Activated CD4-positive, alpha-beta T cell treated with anti-CD3 and anti-CD28 coated beads for 4 hours (primary cell): Measurements from ENCODE around the gene KPTN.
"Not testable (repeated sequence)": the region's sequence is repeated elsewhere in the genome, so short reads cannot be mapped to it uniquely, and the experiment has no call there.

Source experiments
- DNase-seq, 2 donors: peaks; one replicate each; pipeline ENCODE4 v3.0.0-alpha.2; 2020

KPTN gene

DNA sequence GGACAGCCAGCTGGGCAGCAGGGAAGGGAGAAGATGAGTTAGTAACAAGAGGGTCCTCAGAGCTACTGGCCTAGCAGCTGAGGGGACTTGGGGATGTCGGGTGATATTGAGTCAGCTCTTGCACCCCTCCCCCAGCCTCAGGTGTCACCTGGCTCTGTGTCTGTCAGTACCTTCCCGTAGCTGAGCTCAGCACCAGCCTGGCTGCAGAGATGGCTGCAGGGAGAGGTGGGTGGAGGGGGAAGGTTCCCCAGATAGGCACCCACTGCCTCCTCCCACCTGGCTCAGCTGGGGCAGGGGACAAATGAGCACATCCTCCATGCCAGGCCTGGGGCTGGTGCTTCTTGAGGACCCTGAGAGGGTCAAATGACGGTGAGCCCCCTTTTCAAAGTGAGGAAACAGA, 6.8 kb upstream of the KPTN start:
- no peak for DNase-seq

- no peak for DNase-seq
Measured at GRCh38 chr19:47490031-47490430, 6.0 kb upstream of the KPTN start.

DNA sequence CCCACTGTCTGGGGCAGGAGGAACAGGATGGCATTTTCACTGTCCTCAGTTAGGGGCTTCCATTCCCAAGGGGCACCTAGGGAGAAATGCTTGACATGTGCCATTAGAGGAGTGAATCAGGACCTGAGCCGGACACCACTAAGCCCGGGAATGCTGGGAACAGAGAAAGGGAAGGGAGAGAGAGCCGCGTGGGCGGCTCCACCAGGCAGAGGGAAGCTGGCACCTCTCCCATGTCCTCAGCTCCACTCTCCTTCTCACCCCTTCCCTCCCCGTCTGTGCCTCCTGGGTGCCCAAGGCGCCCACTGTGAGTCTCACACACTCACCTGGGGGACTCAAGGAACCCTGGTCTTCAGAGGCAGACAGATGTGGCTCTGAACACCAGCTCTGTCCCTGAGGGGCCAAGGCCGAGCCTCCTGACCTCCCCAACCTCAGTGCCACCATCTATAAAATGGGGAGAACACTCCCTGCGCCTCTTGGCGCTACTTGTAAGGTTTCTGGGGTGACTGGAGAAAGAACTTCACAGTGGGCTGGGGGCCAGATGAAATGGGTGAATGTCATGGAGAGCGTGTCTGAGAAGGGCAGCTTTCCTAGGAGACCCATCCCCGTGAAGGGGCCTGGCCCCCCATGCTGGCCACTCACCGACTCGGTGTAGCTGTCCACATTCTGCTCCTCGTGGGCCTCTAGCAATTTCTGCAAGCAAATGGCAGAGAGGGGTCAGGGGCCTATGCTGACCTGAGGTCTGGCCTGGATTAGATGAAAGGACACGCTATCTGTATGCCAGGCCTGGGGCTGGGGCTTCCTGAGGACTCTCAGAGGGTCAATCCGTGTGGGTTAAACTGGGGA, 5.3 kb upstream of the KPTN start:
- no peak for DNase-seq

DNA sequence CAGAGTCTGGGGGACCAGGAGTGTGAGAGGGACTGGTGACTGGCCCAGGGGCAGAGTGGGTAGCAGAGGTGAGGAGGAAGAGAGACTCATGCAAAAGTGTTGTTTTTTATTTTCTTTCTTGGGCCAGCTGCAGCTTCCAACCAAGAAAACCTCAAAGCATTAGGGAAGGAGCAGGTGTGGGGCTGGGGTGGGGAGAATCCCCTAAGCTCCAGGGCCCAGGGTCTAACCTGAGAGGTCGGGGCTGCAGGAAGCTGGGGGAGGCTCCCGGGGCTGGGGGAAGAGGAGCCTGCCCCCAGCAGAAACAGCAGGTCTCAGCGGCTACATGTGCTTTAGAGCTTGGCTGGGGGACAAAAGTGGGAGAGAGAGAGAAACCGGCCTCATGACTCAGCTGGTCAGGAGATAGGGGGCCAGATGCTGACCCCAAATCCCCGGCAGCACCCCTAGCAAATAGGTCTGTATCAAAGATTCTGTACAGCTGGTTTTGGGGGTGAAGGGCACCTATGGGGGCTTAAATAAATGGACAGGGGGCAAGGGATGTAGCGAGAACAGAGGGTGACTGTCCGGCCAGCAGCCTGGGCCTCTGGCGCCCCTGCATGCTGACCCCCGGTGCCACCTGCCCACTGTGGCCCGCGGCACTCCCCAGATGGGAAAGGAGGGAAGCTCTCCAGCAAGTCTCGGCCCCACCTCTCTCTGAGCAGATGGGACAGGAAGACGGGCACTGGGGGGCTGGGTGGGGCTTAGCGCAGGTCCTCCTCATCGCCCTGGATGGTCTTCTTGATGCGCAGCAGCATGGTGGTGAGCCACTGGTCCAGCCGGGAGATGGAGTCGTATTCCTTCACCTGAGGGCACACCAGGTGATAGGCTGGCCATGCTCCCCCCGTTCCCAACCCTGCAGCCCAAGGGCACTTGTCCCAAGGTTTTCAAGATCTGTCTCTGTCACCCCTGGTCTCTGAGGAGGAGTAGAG, 3.8 kb upstream of the KPTN start:
- no peak for DNase-seq

GRCh38 chr19:47486900-47487299, 2.9 kb upstream of the KPTN start:
- no peak for DNase-seq

DNA sequence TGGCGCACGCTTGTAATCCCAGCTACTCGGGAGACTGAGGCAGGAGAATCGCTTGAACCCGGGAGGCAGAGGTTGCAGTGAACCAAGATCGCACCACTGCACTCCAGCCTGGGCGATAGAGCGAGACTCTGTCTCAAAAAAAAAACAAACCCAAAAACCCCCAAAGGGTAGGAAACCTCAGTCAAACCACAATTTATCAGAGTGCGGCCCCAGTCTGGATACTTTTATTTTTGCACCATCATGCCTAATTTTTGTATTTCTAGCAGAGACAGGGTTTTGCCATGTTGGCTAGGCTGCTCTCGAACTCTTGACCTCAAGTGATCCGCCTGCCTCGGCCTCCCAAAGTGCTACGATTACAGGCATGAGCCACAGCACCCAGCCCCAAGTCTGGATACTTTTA, 2.2 kb upstream of the KPTN start:
- not testable (repeated sequence) for DNase-seq

DNA sequence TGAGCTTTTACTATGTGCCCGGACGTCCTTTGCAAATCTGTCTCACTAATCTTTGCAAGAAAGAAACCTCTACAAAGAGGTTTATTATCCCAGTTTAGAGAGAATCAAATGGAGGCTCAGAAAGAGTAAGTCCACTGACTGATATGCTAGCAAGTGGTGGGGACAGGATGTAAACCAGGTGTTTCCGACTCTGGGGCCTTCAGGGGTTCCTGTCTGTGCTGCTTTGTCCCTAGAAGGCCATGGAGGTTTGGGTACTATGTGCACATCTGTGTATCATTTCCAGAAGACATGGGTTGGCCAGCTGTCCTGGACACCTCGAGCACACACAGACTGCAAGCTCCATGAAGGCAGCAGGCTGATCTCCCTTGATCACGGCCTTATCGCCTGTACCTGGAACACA, 1.2 kb upstream of the KPTN start:
- no peak for DNase-seq

DNA sequence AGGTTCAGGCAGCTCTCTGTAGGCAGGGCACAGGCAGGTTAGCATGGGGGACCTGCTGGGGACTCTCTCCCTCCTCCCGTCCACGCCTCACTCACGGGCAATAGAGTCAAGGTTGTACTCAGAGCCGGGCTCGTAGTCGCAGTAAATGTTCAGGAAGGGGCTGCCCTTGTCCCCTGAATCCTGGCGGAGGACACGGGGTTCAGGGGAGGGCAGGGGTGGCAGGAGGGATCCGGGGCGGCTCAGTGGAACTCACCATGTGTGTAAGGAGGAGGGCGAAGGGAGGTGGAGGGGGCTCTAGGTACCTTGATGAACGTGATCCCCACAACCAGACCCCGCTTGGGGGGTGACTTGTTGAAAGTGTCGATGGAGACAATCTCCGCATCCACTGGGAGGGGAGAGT, 819 bp downstream of the KPTN start:
- no peak for DNase-seq

DNA sequence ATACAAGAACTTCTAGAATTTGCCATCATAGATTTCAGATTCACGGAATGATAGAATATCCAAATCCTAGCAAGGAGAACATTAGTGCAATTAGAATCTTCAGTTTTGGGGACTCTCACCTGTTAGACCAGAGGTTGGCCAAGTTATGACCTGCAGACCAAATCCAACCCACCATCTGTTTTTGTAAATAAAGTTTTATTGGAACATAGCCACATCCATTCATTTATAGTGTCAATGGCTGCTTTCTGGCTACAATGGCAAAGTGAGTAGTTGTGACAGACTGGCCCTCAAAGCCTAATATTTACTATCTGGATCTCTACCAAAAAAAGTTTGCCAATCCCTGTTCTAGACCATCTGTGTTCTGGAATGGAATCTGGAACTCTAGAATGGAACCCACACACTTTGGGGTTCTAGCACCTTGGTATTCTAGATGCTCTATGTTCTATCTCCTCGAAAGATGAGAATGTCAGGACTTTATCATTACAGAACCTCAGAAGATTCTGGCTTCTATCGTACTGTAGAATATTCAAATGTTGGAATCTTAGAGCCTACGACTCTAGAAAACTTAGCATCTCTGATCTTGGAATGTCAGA, 2.5 kb downstream of the KPTN start:
- no peak for DNase-seq

- no peak for DNase-seq
Measured at GRCh38 chr19:47480658-47481057, 3.4 kb downstream of the KPTN start.

GRCh38 chr19:47479701-47480503, 4.1 kb downstream of the KPTN start:
- DNase-seq, result no peak

- no peak for DNase-seq
Measured at GRCh38 chr19:47476438-47476972, 7.5 kb downstream of the KPTN start.

- DNase-seq, result no peak
Measured at GRCh38 chr19:47475465-47475864, 8.6 kb downstream of the KPTN start.

- DNase-seq, result no peak
Measured at GRCh38 chr19:47473336-47473735, 10.7 kb downstream of the KPTN start.

GRCh38 chr19:47471733-47472457, 12.1 kb downstream of the KPTN start, which contains the start of gene SLC8A2:
TSS of gene SLC8A2 (minus strand) at chr19:47471893. CDS start at chr19:47466403, 5,490 bp downstream.
- peak; percentile 52 to 61 for DNase-seq

- no peak for DNase-seq
Measured at GRCh38 chr19:47471381-47471732, 12.7 kb downstream of the KPTN start.

- DNase-seq, result no peak
Measured at GRCh38 chr19:47470447-47471195, 13.4 kb downstream of the KPTN start.

GRCh38 chr19:47469719-47470118, 14.3 kb downstream of the KPTN start:
- no peak for DNase-seq

- DNase-seq, result no peak
Measured at GRCh38 chr19:47469363-47469700, 14.7 kb downstream of the KPTN start.

DNA sequence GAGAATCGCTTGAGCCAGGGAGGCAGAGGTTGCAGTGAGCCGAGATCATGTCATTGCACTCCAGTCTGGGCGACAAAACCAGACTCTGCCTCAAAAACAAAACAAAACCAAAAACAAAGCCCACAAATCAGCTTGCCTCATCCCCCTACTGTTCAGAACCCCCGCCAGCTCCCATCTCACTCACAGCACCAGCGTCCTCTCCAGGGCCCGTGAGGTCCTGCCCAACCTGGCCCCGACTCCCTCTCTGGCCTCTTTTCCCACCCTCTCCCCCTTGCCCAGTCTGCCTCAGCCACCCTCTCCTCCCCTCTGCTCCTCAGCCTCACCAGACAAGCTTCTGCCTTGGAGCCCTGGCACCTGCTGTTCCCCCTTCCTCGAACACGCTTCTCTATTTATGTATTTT, 16.1 kb downstream of the KPTN start:
- DNase-seq, result no peak

DNA sequence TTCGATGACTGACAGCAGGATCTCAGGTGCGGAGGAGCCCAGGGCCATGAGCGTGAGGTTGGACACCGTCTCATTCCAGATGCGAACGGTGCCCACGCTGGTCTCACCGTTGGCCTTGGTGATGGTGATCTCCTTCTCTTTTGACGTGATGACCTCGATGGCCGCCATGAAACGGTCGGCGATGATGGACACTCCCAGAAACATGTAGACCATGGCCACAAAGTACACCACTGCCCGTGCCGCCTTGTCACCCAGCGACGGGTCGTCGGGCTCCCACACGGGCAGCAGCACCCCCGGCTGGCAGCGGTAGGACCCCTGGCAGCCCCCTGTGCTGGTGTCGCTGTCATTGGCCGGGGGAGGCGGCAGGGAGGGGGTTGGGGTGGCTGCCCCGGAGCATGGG, 18.1 kb downstream of the KPTN start:
- DNase-seq, result no peak
